ENCODE measurements around the gene ATP11A. TPM values are rescaled to one million over a fixed set of nuclear protein-coding genes. Genes with fewer than 3 reads are reported as not detected.
"Not testable (repeated sequence)": the region's sequence is repeated elsewhere in the genome, so short reads cannot be mapped to it uniquely, and the experiment has no call there.

The ATP11A gene
- total RNA-seq, 2 donors from 2014 or later, result 33.8 to 41.0 TPM

DNA sequence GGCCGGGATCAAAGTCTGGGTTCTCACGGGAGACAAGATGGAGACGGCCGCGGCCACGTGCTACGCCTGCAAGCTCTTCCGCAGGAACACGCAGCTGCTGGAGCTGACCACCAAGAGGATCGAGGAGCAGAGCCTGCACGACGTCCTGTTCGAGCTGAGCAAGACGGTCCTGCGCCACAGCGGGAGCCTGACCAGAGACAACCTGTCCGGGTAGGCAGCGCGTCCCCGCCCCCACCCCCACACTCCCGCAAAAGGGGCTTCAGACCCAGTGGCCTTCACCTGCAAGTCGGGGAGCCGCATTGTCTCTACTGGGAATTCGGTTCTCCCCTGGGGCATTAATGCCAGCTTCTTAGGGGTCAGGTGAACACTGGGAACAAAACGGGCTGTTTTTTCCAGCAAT is 164.5 kb downstream of the ATP11A start:
- no peak for DNase-seq
- H3K4me3 Mint-ChIP-seq, result no peak overlapping the region
- peaks cover 1% of the 10 kb centered on the region for H3K4me1 Mint-ChIP-seq (ENCODE audit: low read depth)
- H3K27ac Mint-ChIP-seq, result no peak overlapping the region
- H3K36me3 Mint-ChIP-seq (ENCODE audit: insufficient read depth in 2 of 2), result peaks cover 0 to 10% of the 10 kb centered on the region in 2 donors
- no peak for ATAC-seq (replicated peaks in 1 of 2)
- no peaks in the 10 kb centered on the region for H3K9me3 Mint-ChIP-seq
- no peaks in the 10 kb centered on the region for H3K27me3 Mint-ChIP-seq (ENCODE audit: low read depth)

DNA sequence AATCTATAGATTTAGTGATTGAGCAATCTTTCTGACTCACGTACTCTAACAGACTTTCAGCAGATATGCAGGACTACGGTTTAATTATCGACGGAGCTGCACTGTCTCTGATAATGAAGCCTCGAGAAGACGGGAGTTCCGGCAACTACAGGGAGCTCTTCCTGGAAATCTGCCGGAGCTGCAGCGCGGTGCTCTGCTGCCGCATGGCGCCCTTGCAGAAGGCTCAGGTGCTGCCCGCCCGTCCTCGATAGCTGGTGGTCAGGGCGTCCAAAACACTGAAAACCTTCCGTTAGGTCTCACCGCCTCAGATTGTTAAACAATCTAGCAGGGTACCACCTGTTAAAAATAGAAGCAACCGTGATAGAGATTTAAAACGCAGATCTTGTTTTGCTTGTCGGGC is 166.0 kb downstream of the ATP11A start:
- no peaks in the 10 kb centered on the region for H3K9me3 Mint-ChIP-seq
- no peak overlapping the region for H3K27ac Mint-ChIP-seq
- DNase-seq (no peak), ATAC-seq (replicated peaks in 1 of 2) (no peak)
- peaks cover 0 to 10% of the 10 kb centered on the region in 2 donors for H3K36me3 Mint-ChIP-seq (ENCODE audit: insufficient read depth in 2 of 2)
- no peak overlapping the region for H3K4me3 Mint-ChIP-seq
- H3K27me3 Mint-ChIP-seq (ENCODE audit: low read depth), result no peaks in the 10 kb centered on the region
- no peaks in the 10 kb centered on the region for H3K4me1 Mint-ChIP-seq (ENCODE audit: low read depth)

DNA sequence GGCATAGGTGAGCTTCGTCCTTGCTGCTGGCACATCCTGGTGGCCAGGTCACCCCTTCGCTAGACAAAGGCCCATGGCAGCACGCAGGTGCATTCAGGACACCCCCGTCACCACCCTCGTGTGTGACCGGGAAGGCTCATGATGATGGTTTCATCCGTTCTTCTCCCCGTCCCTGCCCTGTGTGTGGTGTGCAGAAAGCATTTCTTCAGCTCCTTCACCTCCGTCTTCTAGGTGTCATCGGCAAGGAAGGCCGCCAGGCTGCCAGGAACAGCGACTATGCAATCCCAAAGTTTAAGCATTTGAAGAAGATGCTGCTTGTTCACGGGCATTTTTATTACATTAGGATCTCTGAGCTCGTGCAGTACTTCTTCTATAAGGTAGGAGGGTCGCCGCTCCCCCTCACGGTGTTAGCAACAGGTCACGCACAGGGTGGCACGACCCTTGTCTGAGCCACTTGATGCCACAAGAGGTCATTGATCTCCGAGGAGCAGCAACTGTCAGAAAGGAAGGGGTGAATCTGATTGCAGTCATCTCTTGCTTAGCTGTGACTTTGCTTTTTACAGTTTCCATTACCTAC is 168.2 kb downstream of the ATP11A start:
- H3K27me3 Mint-ChIP-seq (ENCODE audit: low read depth), result no peaks in the 10 kb centered on the region
- no peaks in the 10 kb centered on the region for H3K9me3 Mint-ChIP-seq
- ATAC-seq (replicated peaks in 1 of 2), result no peak
- no peak overlapping the region for H3K4me3 Mint-ChIP-seq
- H3K36me3 Mint-ChIP-seq (ENCODE audit: insufficient read depth in 2 of 2), result peaks cover 0 to 8% of the 10 kb centered on the region in 2 donors
- H3K4me1 Mint-ChIP-seq (ENCODE audit: low read depth), result no peaks in the 10 kb centered on the region
- no peak overlapping the region for H3K27ac Mint-ChIP-seq
- DNase-seq, result no peak

DNA sequence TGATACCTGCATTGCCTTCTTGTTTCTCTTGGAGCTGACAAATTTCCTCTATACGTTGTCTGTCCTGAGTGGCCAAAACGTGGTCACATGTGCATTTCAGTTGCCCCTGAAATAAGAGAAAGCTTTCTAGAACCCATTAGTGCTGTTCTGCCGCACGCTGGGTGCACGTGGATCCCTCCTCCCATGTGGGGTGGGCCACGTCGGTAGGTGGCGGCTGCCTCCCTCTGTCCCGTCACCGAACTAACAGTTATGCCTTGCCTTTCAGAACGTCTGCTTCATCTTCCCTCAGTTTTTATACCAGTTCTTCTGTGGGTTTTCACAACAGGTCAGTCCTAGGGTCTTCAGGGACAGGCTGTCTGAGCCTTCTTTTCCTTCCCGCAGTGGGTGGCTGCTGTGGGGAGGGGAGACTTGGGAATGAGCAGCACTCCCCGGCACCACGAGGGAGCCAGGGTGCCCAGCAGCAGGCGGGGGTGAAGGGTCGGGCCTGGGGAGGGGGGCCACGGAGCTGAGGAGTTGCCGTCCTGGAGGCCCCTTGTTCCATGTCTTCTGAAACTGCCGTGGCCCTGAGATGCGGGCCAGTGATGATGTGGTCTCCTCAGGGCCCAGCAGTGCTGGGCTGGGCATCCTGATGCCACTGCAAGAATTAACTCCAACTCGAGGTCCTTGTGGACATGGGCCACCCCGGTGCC is 169.4 kb downstream of the ATP11A start:
- Mint-ChIP-seq H3K27me3 (ENCODE audit: low read depth) (no peaks in the 10 kb centered on the region), H3K36me3 (ENCODE audit: insufficient read depth in 2 of 2) (peaks cover 0 to 8% of the 10 kb centered on the region in 2 donors), H3K27ac (no peak overlapping the region), H3K9me3 (no peaks in the 10 kb centered on the region), H3K4me1 (ENCODE audit: low read depth) (no peaks in the 10 kb centered on the region), H3K4me3 (no peak overlapping the region)
- ATAC-seq (replicated peaks in 1 of 2), result no peak
- DNase-seq, result no peak

DNA sequence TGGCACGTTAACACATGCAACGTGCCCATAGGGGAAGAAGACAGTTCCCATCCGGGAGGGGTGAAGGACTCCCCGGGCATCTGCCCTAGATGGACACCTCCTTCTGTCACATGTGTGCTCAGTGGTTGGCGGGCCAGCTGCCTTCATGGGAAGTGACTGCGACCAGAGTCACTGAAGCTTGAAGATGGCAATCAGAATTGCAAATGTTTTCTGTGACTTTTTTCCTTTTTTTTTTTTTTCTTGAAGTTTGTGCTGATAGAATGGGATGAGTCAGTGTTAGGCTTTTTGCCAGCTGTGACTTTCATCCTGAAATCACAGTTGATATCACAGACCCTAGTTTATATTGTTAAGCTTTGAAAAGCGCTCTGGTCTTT is 170.0 kb downstream of the ATP11A start:
- H3K4me1 Mint-ChIP-seq (ENCODE audit: low read depth), result no peaks in the 10 kb centered on the region
- no peak overlapping the region for H3K27ac Mint-ChIP-seq
- ATAC-seq (replicated peaks in 1 of 2), result no peak
- no peak overlapping the region for H3K4me3 Mint-ChIP-seq
- no peaks in the 10 kb centered on the region for H3K27me3 Mint-ChIP-seq (ENCODE audit: low read depth)
- no peak for DNase-seq
- H3K36me3 Mint-ChIP-seq (ENCODE audit: insufficient read depth in 2 of 2), result peaks cover 0 to 8% of the 10 kb centered on the region in 2 donors
- H3K9me3 Mint-ChIP-seq, result no peaks in the 10 kb centered on the region

- no peaks in the 10 kb centered on the region for H3K4me1 Mint-ChIP-seq (ENCODE audit: low read depth)
- H3K9me3 Mint-ChIP-seq, result no peaks in the 10 kb centered on the region
- no peak overlapping the region for H3K4me3 Mint-ChIP-seq
- peaks cover 3 to 18% of the 10 kb centered on the region in 2 donors for H3K36me3 Mint-ChIP-seq (ENCODE audit: insufficient read depth in 2 of 2)
- ATAC-seq (replicated peaks in 1 of 2) (no peak), DNase-seq (no peak)
- no peak overlapping the region for H3K27ac Mint-ChIP-seq
- no peaks in the 10 kb centered on the region for H3K27me3 Mint-ChIP-seq (ENCODE audit: low read depth)
These were observed 172.2 kb downstream of the ATP11A start for GRCh38 chr13:112861876-112862615.

GRCh38 chr13:112863356-112863755 is 173.5 kb downstream of the ATP11A start:
- not testable (repeated sequence) for H3K9me3 Mint-ChIP-seq; H3K4me1 Mint-ChIP-seq (ENCODE audit: low read depth); H3K27ac Mint-ChIP-seq; ATAC-seq (replicated peaks in 1 of 2); DNase-seq; H3K4me3 Mint-ChIP-seq; H3K27me3 Mint-ChIP-seq (ENCODE audit: low read depth)
- H3K36me3 Mint-ChIP-seq (ENCODE audit: insufficient read depth in 2 of 2), result peaks cover 3 to 16% of the 10 kb centered on the region in 2 donors

- not testable (repeated sequence) for DNase-seq; H3K27me3 Mint-ChIP-seq (ENCODE audit: low read depth); H3K4me1 Mint-ChIP-seq (ENCODE audit: low read depth); H3K9me3 Mint-ChIP-seq; ATAC-seq (replicated peaks in 1 of 2); H3K27ac Mint-ChIP-seq; H3K4me3 Mint-ChIP-seq
- H3K36me3 Mint-ChIP-seq (ENCODE audit: insufficient read depth in 2 of 2), result peaks cover 3 to 20% of the 10 kb centered on the region in 2 donors
These were observed 175.6 kb downstream of the ATP11A start for GRCh38 chr13:112865478-112865877.

DNA sequence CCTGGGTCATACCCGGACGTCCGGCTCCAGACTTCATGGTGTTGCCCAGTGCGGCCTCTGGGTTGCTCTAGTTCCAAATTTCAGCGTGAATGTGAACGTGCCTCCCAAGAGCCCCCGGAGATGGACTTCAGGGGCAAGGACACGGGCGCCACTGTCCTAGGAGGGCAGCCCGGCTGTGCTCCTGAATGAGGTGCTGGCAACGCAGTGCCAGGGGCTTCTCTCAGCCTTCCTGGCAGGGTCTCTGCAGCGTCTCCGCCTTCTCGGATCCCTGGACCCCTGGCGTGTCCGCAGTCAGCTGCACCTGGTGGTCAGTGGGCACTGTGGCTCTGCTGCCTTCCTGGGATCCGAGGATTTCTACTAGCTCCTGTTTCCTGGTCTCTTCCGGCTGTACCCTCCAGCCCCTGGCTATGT is 177.5 kb downstream of the ATP11A start:
- H3K27ac Mint-ChIP-seq, result no peak overlapping the region
- no peak for DNase-seq

GRCh38 chr13:112868308-112868707 is 178.5 kb downstream of the ATP11A start:
- DNase-seq, result no peak
- peaks cover 0 to 5% of the 10 kb centered on the region in 2 donors for H3K9me3 Mint-ChIP-seq
- H3K4me1 Mint-ChIP-seq (ENCODE audit: low read depth), result peaks cover 9% of the 10 kb centered on the region
- H3K27me3 Mint-ChIP-seq (ENCODE audit: low read depth), result no peaks in the 10 kb centered on the region
- peaks cover 8 to 18% of the 10 kb centered on the region in 2 donors for H3K36me3 Mint-ChIP-seq (ENCODE audit: insufficient read depth in 2 of 2)
- no peak for ATAC-seq (replicated peaks in 1 of 2)
- H3K27ac Mint-ChIP-seq, result no peak overlapping the region
- H3K4me3 Mint-ChIP-seq, result no peak overlapping the region

More for the DNA sequence above, 177.5 kb downstream of the ATP11A start:
- Mint-ChIP-seq H3K4me3 (no peak overlapping the region), H3K4me1 (ENCODE audit: low read depth) (no peaks in the 10 kb centered on the region), H3K9me3 (no peaks in the 10 kb centered on the region), H3K36me3 (ENCODE audit: insufficient read depth in 2 of 2) (peaks cover 5 to 18% of the 10 kb centered on the region in 2 donors), H3K27me3 (ENCODE audit: low read depth) (no peaks in the 10 kb centered on the region)
- no peak for ATAC-seq (replicated peaks in 1 of 2)

DNA sequence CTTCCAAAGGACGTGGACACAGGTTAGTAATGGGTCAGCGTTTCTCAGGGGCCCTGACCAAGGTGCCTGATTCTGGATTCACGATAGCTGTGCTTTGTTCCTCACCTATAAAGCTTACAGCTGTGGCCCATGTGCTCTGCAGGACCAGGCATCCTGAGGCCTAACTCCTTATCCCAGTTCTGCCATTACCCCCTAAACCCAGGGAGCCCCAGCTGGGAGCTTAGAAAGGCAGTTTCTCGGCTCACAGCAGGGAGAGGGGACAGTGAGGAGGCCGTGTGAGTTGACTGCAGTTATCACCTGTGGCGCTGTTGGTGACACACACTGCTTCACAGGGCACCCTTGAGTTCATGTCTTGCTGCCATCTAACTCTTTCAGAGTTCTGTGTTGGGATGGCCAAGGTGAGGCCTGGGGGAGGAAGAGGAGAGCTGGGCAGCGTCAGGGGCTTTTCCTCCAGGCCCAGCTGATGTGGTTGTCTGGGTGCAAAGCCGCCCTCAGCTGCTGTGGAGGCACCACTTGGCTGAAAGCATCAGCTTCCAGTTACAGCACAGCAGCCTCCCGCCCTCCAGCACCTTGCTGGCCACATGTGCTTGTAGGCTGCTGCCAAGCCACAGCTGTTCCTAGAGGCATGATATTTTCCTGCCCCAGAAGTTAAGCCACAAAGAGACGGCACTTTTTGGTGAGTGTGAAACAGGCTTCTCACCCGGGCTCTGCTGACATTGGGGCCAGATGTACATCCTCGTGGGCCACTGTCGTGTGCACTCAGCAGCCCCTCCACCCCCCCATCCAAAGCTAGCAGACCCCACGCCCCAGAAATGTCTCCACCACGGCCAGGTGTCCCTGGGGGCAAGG is 179.6 kb downstream of the ATP11A start:
- Mint-ChIP-seq H3K36me3 (ENCODE audit: insufficient read depth in 2 of 2) (peaks cover 9 to 18% of the 10 kb centered on the region in 2 donors), H3K27me3 (ENCODE audit: low read depth) (no peaks in the 10 kb centered on the region), H3K4me3 (no peak overlapping the region), H3K4me1 (ENCODE audit: low read depth) (peaks cover 16% of the 10 kb centered on the region), H3K9me3 (peaks cover 0 to 5% of the 10 kb centered on the region in 2 donors), H3K27ac (no peak overlapping the region)
- DNase-seq (no peak), ATAC-seq (replicated peaks in 1 of 2) (no peak)

DNA sequence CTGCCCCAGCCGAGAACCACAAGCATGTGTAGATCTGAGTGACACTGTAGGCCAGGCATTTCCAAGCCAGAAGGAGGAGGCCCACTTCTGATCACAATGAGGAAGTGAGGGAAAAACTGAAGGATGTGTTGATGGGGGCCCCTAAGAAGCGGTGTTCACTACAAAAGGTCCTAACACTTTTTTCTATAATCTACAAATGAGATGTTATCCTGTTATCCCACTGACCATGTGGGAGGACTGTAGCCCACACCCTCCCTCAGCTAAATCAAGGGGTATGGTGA is 180.2 kb downstream of the ATP11A start:
- no peak overlapping the region for H3K27ac Mint-ChIP-seq
- DNase-seq (no peak), ATAC-seq (replicated peaks in 1 of 2) (no peak)
- H3K4me3 Mint-ChIP-seq, result no peak overlapping the region
- peaks cover 16% of the 10 kb centered on the region for H3K4me1 Mint-ChIP-seq (ENCODE audit: low read depth)
- no peaks in the 10 kb centered on the region for H3K27me3 Mint-ChIP-seq (ENCODE audit: low read depth)
- peaks cover 9 to 18% of the 10 kb centered on the region in 2 donors for H3K36me3 Mint-ChIP-seq (ENCODE audit: insufficient read depth in 2 of 2)
- H3K9me3 Mint-ChIP-seq, result peaks cover 0 to 5% of the 10 kb centered on the region in 2 donors

Data from activated T-cell treated with anti-CD3 and anti-CD28 coated beads, Interleukin-2, amount 50 U/mL, for 72 hours (primary cell).